Left ventricle myocardium inferior (tissue), 1 donor: ENCODE data around the gene C20orf96. TPM values are rescaled to one million over a fixed set of nuclear protein-coding genes. Genes with fewer than 3 reads are reported as not detected.
A peak's percentile ranks its signal among the peaks of the same experiment; 100 is the strongest.
"Not testable (repeated sequence)": the region's sequence is repeated elsewhere in the genome, so short reads cannot be mapped to it uniquely, and the experiment has no call there.

Experiments
- DNase-seq: peaks from one replicate; pipeline ENCODE4 v3.0.0-alpha.2; 2020
- H3K27ac ChIP-seq: fragments of 200-600 bp; replicated peaks from 2 replicates; pipeline ENCODE4 v1.8.0; 2021
- H3K27me3 ChIP-seq: fragments of 200-600 bp; 2 replicates; pipeline ENCODE4 v1.8.0; 2021; ENCODE audit warnings: low read depth
- H3K36me3 ChIP-seq: fragments of 200-600 bp; 2 replicates; pipeline ENCODE4 v1.8.0; 2021
- H3K4me1 ChIP-seq: fragments of 200-600 bp; 2 replicates; pipeline ENCODE4 v1.8.0; 2021
- H3K4me3 ChIP-seq: fragments of 200-600 bp; 2 replicates; pipeline ENCODE4 v1.8.0; 2021; ENCODE audit warnings: mild to moderate bottlenecking, moderate library complexity
- H3K9me3 ChIP-seq: fragments of 200-600 bp; replicated peaks from 2 replicates; pipeline ENCODE4 v1.8.0; 2021
- intact Hi-C: fragments of 100-400 bp; cut with micrococcal nuclease; formaldehyde crosslinking; loops from one replicate; pipeline ENCODE4 v1.11.0; 2022
- total RNA-seq: library from RNA; stranded (reverse); fragmentation: NEBNext Ultra II Directional; extraction: Animal tissue kit (Norgen Biotek cat#: 25700); gene quantifications from one replicate; pipeline ENCODE4 v1.2.1, GENCODE V29; 2021
- TF ChIP-seq, protein P1 (sequence below): fragments of 200-600 bp; IDR thresholded peaks from 2 replicates; pipeline ENCODE4 v1.8.0; 2021; ENCODE audit warnings: antibody characterized with exemption, mild to moderate bottlenecking, borderline replicate concordance
- donor health status: DM: no; HTN: yes; CAD: no; lungs with severe emphysema.

C20orf96 gene
- total RNA-seq, 1 donor from 2014 or later, result 6.6 TPM

DNA sequence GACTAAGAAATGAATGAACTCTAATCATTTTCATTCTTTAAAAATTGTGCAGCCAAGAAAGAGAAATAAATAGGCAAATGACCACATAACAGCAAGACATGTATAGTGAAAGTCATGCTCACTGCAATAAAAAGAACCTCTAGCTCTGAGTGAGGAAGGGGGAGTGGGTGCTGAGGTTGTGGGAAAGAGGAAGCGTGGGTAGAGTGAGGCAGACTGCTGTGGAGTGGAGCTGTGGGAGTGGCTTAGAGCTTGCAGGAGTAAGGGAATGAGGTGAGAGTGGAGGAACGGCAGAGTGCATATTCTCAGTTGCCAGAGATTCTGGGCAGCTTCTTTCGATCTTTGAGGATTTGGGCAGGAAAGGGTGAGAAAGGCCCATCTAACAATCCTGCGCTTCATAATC is 53.1 kb downstream of the C20orf96 start:
- intact Hi-C loops, result no loop called here
- H3K27me3 ChIP-seq, result peaks cover 30% of the 10 kb centered on the region
- H3K36me3 ChIP-seq, result no peaks in the 10 kb centered on the region
- H3K4me3 ChIP-seq, result no peak overlapping the region
- TF ChIP-seq, protein P1, sequence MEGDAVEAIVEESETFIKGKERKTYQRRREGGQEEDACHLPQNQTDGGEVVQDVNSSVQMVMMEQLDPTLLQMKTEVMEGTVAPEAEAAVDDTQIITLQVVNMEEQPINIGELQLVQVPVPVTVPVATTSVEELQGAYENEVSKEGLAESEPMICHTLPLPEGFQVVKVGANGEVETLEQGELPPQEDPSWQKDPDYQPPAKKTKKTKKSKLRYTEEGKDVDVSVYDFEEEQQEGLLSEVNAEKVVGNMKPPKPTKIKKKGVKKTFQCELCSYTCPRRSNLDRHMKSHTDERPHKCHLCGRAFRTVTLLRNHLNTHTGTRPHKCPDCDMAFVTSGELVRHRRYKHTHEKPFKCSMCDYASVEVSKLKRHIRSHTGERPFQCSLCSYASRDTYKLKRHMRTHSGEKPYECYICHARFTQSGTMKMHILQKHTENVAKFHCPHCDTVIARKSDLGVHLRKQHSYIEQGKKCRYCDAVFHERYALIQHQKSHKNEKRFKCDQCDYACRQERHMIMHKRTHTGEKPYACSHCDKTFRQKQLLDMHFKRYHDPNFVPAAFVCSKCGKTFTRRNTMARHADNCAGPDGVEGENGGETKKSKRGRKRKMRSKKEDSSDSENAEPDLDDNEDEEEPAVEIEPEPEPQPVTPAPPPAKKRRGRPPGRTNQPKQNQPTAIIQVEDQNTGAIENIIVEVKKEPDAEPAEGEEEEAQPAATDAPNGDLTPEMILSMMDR, result no peak
- H3K9me3 ChIP-seq, result no peaks in the 10 kb centered on the region
- no peak overlapping the region for H3K27ac ChIP-seq
- DNase-seq, result no peak
- H3K4me1 ChIP-seq, result no peaks in the 10 kb centered on the region

DNA sequence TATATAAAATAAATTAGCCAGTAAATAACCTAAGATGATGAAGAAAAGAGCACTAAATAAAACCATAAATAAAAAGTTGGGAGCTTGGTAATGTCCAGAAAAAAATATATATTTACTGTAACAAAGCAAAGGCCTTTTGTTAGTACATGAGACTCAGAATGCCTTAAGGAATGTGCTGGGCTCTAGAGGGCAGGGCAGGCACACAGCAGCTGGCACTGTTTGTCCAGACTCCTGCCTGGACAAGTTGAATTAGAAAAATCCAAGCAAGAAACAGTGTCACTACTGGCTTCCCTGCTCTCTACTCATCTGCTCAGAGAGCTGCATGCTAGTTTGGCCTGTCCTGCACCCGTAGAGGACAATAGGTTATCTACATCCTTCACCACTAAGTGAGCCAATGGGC is 54.7 kb downstream of the C20orf96 start:
- no peaks in the 10 kb centered on the region for H3K4me1 ChIP-seq
- TF ChIP-seq, protein P1, result peak; percentile 48
- no peak for DNase-seq
- H3K27ac ChIP-seq, result no peak overlapping the region
- H3K27me3 ChIP-seq, result peaks cover 17% of the 10 kb centered on the region
- intact Hi-C loops, result no loop called here
- no peaks in the 10 kb centered on the region for H3K9me3 ChIP-seq
- no peaks in the 10 kb centered on the region for H3K36me3 ChIP-seq
- no peak overlapping the region for H3K4me3 ChIP-seq

DNA sequence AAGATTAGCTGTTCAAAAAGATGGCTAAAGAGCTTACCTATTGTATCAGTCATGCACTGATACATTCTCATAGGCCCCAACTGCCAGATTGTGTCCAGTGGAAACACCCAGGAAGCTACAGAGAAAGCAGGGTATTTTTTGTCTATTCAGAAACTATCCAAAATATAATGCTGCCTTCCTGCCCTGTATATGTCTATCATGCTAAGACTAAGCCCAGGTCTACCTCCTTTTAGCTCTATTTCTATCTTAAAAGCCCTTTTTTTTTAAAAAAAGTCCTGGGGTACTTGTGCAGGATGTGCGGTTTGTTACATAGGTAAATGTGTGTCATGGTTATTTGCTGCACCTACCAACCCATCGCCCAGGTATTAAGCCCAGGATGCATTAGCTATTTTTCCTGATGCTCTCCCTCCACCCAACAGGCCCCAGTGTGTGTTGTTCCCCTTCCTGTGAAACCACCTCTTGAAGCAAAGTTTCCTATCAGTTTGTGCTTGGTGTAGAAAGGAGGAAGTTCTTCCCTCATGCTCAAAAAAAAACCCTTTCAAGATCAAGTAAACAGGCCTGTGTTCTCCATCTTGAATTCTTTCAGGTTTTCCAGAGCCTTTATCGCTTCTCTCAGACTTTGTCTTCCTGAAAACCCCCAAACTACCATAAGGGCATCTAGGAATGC is 63.0 kb downstream of the C20orf96 start:
- H3K27ac ChIP-seq, result no peak overlapping the region
- no peaks in the 10 kb centered on the region for H3K9me3 ChIP-seq
- intact Hi-C loops, result no loop called here
- H3K4me1 ChIP-seq, result no peaks in the 10 kb centered on the region
- TF ChIP-seq, protein P1, result no peak
- H3K27me3 ChIP-seq, result peaks cover 7% of the 10 kb centered on the region
- no peak for DNase-seq
- H3K36me3 ChIP-seq, result no peaks in the 10 kb centered on the region
- H3K4me3 ChIP-seq, result no peak overlapping the region

DNA sequence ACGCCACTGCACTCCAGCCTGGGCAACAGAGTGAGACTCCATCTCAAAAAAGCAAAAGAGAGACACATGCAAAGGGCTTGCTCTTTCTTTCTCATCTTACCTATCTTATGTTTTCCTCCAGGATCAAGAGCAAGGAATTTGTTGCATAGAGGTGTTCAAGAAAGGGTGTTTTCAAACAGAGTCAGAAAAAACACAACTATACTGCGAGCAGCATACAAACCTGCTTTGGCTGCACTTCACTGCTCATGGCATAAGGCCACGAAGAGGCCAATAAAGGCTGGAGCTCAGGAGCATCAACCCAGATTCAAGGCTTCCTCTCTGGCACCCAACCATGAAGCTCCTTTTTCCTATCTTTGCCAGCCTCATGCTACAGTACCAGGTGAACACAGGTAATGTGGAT is 63.6 kb downstream of the C20orf96 start, which contains the start of gene DEFB129:
DEFB129 (plus strand) TSS at position 301 of the 400 bp plus-strand sequence; CDS start at position 332, 31 bp downstream.
- peaks cover 7% of the 10 kb centered on the region for H3K27me3 ChIP-seq
- H3K36me3 ChIP-seq, result no peaks in the 10 kb centered on the region
- no peak within 1 kb of the TSS for H3K4me3 ChIP-seq
- H3K9me3 ChIP-seq, result no peaks in the 10 kb centered on the region
- H3K4me1 ChIP-seq, result no peaks in the 10 kb centered on the region
- intact Hi-C loops, result no loop called here
- TF ChIP-seq, protein P1, result no peak
- no peak for DNase-seq
- no peak within 1 kb of the TSS for H3K27ac ChIP-seq

DNA sequence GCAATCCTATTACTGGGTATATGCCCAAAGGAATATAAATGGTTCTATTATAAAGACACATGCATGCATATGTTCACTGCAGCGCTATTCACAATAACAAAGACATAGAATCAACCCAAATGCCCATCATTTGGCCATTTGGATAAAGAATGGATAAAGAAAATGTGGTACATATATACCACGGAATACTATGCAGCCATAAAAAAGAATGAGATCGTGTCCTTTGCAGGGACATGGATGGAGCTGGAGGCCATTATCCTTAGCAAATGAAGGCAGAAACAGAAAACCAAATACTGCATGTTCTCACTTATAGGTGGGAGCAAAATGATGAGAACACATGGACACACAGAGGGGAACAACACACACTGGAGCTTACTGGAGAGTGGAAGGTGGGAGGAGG is 64.7 kb downstream of the C20orf96 start:
- H3K27me3 ChIP-seq, H3K9me3 ChIP-seq, H3K36me3 ChIP-seq, H3K4me1 ChIP-seq, H3K4me3 ChIP-seq, DNase-seq, H3K27ac ChIP-seq, intact Hi-C loops: not testable (repeated sequence)

DNA sequence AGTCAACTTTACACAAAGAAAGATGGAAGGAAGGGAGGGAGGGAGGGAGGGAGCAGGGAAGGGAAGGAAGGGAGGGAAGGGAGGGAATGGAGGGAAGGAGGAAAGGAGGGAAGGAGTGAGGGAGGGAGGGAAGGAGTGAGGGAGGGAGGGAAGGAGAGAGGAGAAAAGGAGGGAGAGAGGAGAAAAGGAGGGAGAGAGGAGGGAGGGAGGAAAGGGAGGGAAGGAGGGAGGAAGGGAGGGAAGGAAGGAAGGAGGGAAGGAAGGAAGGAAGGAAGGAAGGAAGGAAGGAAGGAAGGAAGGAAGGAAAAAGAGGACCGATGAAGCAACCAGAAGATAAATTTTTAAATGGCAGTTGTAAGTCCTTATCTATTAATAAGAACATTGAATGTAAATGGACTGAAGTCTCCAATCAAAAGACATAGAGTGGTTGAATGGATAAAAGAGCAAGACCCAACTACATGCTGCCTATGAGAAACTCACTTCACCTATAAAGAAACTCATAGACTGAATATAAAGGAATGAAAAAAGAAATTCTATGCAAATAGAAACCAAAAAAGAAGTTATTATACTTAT is 69.2 kb downstream of the C20orf96 start:
- intact Hi-C loops, result no loop called here
- H3K9me3 ChIP-seq, result no peaks in the 10 kb centered on the region
- TF ChIP-seq, protein P1, result no peak

More for the DNA sequence above, 69.2 kb downstream of the C20orf96 start:
- DNase-seq, result no peak
- no peak overlapping the region for H3K27ac ChIP-seq
- no peaks in the 10 kb centered on the region for H3K36me3 ChIP-seq
- H3K27me3 ChIP-seq, result peaks cover 23% of the 10 kb centered on the region
- no peak overlapping the region for H3K4me3 ChIP-seq
- H3K4me1 ChIP-seq, result peaks cover 17% of the 10 kb centered on the region
